Stomach (tissue), 4 donors: Measurements from ENCODE around the gene WNK1.

Experiments used
- CTCF ChIP-seq, 7 experiments: fragments of 450-650 bp in 4 of 7; fragments of 200-600 bp in 3 of 7; sonication (generic) in 3 of 7; IDR thresholded peaks; one replicate each; pipeline ENCODE4 v1.5.1; 2016 to 2019; ENCODE audit warnings: antibody characterized with exemption in 7 of 7, control low read depth in 2 of 7, mild to moderate bottlenecking in 1 of 7
- EP300 ChIP-seq: sonication (generic); formaldehyde crosslinking; IDR thresholded peaks from one replicate; pipeline ENCODE4 v1.6.1; 2017; ENCODE audit warnings: antibody characterized with exemption
- POLR2A ChIP-seq, 4 donors: fragments of 450-650 bp; IDR thresholded peaks; one replicate each; pipeline ENCODE4 v1.6.1; 2016; ENCODE audit warnings: antibody characterized with exemption in 4 of 4, control low read depth in 2 of 4, mild to moderate bottlenecking in 1 of 4, moderate library complexity in 1 of 4
- POLR2AphosphoS5 ChIP-seq, 3 donors: sonication (generic); formaldehyde crosslinking; IDR thresholded peaks; one replicate each; pipeline ENCODE4 v1.6.1; 2016; ENCODE audit warnings: antibody characterized with exemption in 3 of 3

- no peak for TF ChIP-seq CTCF (IDR thresholded peaks at IDR 0.05)
- TF ChIP-seq POLR2A (IDR thresholded peaks at IDR 0.05), result no peak
- no peak for TF ChIP-seq POLR2AphosphoS5 (IDR thresholded peaks at IDR 0.05)
- TF ChIP-seq EP300, result no peak
Measured at GRCh38 chr12:716506-716905, 35.9 kb upstream of the WNK1 start.
